G401.6 (cell line): ENCODE measurements around the gene VWA8.
"Not testable (repeated sequence)": the region's sequence is repeated elsewhere in the genome, so short reads cannot be mapped to it uniquely, and the experiment has no call there.

ENCODE experiments used
- FAIRE-seq: peaks from 2 replicates; lab custom pipeline; 2012; peaks lifted over from hg19 to GRCh38; lab: Jason Lieb, UNC

The VWA8 gene

DNA sequence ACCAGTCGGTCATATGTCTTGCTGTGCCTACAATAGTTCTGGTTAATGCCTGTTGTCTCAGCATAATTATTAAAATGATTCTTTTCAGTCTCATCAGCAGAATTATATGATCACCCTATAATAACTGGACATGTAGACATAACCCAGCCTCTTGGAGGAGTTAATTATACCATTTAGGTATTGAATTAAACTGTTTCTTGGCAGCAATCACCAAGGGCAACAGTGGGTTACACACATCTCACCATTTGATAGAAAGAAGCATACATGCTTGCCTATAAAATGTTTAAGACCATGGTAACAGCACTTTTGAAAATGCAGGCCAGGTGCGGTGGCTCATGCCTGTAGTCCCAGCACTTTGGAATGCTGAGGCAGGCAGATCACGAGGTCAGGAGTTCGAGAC is 318.9 kb downstream of the VWA8 start:
- no peak for FAIRE-seq

DNA sequence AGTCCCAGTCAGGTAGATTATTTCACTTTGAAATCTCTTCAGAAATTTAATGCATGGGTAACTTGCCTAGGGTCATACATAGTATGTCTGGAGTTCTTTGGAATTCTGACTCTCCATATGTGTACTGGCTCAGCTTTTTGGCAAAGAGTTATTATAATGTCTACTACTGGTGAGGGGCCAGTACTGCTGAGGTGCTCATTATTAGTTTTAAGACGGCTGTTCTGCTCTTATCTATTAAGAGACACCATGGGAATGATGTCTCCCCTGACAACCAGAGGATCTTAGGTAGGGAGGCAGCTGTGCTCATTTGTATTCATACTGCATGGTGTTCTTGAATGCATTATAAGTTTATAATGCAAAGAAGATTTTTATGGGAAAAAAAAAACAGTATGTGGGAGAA is 319.5 kb downstream of the VWA8 start:
- no peak for FAIRE-seq

DNA sequence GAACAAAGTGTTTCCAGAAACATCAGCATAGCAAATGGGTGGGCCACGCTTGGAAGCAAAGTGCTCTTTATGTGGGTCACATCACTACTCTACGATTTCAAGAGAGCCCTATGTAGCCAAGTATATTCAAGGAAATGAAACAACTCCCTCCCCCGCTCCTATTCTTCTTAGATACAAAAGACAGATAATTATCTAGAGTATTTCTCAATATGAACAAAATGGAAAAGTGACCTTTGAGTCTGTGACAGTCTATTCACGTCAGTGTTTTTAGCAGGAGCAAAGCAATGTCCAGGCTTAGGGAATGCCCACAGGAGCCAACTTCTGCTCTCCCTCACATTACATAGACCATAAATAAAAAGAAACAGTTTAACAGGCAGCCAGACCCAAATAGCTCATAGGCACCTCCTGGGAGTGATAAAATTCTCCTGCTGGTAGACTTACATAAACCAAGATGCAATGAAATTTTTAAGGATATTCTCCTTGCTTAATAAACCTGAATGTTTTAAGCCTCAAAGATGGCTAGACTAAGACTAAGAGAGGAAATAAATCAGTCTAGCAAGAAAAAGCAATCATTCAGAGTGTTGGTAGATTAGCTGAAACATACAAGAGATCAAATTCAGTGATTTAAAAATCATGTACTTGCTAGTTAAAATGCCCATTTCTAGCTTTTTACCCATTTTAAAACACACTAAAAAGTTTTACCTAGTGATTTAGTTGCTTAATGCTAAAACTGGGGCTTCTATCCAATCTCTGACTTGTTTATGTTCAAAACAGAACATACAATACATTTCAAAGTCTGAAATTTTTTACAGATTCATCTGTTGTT is 320.7 kb downstream of the VWA8 start:
- no peak for FAIRE-seq

DNA sequence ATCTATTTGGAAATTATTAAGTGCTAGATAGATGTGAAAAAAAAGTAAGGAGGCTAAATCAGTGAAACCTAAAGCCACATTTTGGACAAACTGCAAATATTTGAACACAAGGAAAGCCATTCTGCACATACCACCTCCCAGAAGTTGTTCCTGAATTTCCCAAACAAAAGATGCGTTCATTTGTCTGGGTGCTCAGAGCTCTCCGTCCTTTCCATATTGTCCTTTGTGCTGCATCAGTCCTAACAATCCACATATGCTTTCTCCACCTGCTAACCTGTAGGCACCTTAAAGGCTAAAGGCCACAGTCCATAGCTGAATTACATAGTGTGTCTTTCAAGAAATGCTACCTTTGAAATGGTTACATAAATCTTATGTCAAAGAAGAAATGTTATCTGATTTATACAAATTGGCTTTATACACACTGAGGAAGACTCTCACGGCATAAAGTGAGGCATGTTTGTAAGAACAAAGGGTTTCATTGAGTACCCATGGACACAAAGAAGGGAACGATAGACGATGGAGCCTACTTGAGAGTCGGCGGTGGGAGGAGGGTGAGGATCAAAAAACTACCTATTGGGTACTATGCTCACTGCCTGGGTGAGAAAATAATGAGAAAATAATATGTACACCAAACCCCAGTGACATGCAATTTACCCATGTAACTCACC is 321.5 kb downstream of the VWA8 start:
- FAIRE-seq = no peak

DNA sequence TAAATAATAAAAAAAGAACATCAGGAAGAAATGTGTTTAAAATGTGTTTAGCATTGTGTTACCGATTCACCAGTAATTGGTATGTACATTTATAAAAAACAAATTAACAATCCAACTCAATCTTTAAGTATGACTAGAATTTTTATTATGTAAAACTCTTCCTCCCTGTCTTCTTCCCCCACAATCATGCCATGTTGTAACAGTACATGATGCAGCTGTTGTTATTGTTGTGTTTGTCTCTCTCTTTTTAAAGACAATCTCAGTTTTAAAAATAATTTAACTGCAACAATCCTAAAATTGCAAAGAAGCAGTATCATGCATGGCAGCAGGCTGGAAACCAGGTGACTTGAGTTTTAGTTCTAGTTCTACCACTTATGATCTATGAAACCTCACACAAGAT is 323.3 kb downstream of the VWA8 start:
- no peak for FAIRE-seq

DNA sequence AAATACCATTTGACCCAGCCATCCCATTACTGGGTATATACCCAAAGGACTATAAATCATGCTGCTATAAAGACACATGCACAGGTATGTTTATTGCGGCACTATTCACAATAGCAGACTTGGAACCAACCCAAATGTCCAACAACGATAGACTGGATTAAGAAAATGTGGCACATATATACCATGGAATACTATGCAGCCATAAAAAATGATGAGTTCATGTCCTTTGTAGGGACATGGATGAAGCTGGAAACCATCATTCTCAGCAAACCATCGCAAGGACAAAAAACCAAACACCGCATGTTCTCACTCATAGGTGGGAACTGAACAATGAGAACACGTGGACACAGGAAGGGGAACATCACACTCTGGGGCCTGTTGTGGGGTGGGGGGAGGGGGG is 323.9 kb downstream of the VWA8 start:
- FAIRE-seq = not testable (repeated sequence)

DNA sequence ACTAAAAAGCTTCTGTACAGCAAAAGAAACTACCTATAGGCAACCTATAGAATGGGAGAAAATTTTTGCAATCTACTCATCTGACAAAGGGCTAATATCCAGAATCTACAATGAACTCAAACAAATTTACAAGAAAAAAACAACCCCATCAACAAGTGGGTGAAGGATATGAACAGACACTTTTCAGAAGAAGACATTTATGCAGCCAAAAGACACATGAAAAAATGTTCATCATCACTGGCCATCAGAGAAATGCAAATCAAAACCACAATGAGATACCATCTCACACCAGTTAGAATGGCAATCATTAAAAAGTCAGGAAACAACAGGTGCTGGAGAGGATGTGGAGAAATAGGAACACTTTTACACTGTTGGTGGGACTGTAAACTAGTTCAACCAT is 324.3 kb downstream of the VWA8 start:
- not testable (repeated sequence) for FAIRE-seq

DNA sequence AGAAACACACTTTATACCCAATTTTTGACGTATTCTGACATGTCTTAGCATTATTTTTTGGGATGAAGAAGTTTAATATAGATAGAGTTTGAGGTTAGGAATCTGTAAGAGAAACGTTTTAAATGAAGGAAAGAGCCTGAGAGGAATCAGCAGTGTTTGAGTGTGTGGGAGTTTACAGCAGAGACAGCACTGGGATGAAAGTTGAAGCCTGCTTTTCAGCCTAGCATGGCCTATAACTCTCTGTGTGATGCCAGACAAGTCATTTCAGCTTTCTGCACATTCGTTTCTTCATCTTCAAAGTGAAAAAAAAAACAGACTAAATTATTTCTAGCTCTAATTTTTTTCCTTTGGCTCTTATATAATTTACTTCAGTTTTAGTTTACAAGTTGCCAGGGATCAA is 326.5 kb downstream of the VWA8 start:
- FAIRE-seq = no peak

DNA sequence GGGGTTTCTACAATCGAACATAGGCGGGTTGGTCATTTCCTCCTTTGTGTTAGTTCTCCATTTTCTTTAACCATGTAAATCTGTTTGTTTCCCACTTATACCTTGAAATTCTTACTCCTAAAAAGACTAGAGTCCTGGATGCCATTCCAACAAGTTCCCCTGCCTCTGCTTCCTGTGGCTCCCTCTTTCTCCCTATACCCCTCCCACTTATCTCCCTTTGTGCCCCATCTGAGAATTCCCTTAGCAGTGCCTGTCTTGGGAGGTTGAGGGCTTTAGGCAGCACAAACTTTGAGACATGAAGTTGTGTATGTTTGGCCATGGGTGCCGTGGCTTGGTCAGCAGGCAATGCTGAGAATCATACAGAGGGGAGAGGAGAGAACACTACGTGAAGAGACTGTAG is 327.1 kb downstream of the VWA8 start:
- FAIRE-seq = no peak

DNA sequence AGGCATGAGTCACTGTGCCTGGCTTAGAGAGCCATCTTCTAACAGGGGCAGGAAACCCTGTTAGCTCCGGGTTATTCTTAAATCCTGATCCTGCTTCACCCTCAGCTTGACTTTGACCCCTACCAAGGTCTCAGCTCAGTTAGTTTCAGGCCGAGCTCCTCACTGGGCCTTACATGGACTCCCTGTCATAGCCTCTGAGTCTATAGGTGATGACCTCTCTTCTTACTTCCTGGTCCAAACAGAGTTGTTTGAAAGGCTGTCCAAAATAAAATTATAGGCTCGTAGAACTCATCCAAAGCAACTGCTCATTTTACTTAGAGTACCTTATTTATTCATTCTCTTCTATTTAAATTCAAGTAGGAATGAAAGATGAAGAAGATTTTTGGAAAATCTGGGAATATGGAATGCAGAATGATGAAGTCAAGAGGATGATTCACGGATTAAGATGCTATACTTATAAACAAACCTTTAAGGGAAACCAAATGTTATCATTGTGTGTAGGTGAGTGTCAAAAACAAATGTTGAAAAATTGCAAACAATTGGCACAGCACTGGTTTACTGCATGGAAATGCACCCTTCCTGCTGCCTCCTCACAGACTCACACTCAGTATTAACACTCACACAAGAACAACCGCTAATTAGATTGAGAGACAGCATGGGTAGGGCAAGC is 329.5 kb downstream of the VWA8 start:
- no peak for FAIRE-seq

DNA sequence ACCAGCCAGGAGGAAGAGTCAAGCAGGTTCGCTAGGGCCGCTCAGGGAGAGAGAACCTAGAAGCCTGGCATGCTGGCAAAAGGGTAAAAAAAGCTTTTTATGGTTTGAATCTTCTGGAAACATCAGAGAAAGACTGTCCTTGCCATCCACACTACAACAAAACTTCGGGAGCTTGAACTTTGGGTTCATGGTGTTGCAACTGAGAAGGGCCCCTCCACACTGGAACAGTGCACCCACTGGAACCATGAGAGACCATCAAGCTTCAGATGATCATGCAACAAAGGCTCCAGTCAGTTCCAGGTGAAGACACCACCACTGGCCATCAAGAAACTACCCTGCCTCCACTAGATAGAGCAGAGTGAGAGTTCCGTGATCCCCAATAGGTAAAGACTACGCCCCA is 333.5 kb downstream of the VWA8 start:
- FAIRE-seq = no peak

DNA sequence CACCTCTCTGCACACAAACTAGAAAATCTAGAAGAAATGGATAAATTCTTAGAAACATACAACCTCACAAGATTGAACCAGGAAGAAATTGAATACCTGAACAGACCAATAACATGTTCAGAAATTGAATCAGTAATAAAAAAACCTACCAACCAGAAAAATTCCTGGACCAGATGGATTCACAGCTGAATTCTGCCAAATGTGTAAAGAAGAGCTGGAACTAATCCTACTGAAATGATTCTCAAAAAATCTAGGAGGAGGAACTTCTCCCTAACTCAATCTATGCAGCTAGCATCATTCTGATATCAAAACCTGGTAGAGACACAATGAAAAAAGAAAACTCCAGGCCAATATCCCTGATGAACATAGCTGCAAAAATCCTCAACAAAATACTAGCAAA is 336.9 kb downstream of the VWA8 start:
- no peak for FAIRE-seq

DNA sequence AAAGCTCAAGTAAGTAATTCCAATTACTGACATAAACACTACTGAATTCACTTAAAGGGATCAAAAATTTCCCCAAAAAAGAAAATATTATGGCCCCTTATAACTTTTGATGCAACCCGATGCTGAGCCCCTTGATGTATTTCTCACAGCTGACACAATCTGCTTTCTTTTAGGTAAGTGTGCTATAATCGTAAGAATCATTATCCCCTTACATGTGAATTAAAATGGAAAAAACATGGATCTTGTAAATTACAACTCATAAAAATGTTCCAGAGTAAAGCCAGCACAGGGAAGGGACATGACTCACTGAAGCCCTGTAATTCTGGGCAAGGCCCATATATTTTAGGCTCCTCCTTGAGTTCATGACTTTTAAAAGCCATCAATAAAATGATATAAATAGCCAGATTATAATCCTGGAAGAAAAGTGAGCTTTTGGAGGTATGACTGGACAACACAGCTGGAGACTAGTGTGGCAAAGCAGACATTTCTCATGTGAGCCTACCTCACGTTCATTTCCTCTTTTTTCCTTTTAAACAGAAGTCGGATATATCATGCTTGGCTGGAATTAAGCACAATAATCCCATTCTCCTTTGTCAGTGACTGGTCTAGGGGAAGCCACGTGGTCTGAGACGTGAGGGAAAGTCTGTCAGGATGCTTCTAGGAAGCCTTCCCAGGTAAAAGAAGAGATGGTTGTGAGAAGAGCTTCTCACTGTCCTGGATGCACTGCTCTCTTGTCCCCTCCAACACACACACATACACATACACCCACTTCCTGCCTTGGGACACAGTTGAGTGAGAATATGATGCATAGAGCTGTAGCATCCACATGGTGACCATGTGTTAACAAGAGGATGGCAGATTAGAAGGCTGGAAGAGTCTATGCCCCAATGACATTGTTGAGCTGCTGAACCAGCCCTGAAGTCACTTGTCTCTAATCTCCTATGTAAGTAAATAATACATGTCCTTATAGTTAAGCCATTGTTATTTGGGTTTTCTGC is 338.2 kb downstream of the VWA8 start:
- FAIRE-seq = no peak

DNA sequence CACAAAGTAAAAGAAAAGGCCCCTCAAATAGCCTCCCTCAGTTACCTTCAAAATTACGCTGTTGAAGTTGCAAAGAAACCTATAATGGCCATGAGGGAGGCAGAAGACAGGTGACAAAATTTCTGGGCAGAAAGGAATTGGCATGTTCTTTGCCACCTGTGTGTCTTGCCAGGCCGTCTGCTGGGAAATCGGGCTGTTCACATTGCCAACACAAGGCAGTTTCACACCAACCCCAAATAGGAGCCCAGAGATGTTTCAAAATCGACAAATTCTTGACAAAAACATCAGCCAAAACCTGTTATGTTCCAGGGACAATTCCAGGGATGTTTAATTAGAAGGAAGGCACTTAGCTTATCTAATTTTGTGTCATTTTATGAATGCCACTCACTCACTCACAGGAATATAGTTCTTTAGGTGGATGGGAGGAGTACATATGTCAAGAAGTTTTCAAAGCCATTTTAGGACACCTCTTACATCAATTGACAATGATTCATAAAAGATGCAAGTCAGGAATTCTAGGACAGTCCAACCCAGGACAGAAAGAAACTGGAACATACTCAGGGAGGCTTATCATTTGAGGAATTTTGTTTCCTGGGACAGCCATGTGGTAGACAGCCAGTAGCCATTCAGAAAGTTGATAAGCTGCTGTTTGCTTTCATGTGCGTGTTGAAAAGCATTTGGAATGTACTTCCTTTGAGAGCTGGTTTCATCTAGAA is 339.0 kb downstream of the VWA8 start:
- FAIRE-seq = no peak

DNA sequence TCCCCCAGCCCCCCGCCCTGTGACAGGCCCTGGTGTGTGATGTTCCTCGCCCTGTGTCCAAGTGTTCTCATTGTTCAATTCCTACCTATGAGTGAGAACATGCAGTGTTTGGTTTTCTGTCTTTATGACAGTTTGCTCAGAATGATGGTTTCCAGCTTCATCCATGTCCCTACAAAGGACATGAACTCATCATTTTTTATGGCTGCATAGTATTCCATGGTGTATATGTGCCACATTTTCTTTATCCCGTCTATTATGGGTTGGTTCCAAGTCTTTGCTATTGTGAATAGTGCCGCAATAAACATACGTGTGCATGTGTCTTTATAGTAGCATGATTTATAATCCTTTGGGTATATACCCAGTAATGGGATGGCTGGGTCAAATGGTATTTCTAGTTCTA is 343.3 kb downstream of the VWA8 start:
- FAIRE-seq = not testable (repeated sequence)

DNA sequence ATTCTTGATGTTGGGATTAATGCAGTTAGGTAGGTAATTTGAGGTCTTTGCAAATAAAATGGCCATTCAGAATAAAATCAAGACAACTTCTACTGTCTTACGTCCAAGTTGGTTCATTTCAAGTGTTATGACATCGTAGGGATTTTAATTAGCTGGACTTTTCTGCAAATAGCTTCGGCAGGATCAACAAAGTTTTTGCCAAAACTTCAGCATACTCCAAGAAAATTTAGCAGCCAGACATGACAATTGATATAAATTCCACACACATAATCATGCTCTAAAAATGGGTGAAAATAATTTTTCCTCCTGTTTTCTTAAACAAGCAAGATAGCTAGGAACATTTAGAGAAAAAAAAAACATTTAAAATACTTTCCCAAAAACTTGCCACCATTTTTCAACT is 344.8 kb downstream of the VWA8 start:
- no peak for FAIRE-seq

DNA sequence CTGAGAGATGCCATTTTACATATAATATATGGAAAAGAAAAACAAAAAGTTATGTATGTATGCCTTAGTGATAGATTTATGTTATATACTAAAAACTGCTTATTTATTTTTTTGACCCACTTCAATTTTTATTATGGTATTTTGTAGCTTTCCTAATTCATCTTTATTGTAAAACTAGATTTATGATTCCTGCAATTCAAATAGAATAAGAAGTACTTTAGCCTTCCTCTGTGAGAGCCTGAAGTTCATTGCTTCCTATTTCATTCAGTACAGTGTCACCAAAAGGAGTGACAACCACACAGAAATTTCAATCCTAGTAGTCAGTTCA is 345.4 kb downstream of the VWA8 start:
- no peak for FAIRE-seq

DNA sequence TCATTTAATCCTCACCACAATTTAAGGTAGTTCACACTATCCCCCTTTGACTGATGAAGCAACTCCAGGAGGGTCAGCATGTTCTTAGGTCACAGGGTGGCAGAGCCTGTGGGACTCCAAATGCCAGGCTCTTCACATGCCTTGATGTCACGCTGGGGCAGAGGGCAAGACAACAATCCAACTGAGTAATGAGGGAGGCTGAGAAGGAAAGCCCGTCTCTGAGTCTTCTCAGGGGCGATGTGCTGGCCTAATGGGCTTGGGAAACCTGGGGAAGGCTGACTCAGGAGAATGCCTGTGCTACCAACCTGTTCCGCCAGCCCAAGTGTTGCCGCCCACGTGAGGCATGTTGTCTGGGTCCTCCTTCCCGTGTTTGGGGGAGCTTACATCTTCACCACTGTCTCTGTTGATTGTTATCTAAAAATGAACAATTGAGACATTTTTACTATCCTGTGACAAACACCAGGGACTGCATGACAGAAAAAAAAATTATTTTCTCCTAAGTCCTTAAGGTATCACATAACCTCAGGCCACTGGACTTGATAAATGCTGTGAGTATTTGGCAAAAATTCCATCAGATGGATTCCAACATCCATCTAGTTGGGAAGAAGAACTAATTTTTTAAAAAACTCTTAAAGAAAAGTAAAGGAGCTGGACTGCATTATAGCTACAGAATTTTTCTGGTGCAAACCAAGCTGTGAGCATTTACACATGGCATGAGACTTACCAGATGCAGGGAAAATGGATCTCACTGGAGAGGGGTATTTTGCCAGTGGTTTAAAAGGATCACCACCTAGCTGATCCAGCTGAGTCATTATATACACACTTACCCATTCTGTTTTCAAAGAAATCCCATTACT is 346.0 kb downstream of the VWA8 start:
- no peak for FAIRE-seq

DNA sequence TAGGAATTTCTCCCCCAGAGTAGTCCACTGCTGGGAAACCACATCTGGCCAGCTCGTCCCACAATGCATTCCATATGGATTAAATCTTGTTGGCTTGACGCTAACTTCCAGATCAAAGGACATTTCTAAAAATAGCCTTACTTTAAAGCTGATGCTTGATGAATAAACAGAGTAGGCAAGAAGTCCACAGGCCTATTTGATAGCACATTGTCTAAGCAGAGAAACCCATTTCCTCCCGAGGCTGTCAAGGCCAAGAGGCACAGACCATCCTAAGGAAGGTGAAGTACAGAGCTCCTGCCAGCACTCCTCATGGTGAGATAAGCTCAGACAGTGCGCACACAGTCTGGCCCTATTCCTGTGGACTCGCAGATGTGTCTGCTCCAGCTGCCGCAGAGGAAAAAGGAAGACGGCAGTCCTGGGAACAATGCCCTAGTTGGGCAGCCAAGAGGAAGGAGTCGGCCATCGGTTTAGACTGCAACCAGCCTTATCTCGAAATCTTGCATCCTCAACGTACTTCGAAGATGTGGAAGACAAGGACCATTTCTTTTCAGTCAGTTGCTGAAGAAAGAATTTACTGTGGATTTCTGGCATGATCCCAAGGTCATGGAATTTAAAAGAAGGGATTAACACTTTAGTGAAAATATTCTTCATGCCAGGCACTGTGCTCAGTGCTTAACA is 346.8 kb downstream of the VWA8 start:
- no peak for FAIRE-seq

DNA sequence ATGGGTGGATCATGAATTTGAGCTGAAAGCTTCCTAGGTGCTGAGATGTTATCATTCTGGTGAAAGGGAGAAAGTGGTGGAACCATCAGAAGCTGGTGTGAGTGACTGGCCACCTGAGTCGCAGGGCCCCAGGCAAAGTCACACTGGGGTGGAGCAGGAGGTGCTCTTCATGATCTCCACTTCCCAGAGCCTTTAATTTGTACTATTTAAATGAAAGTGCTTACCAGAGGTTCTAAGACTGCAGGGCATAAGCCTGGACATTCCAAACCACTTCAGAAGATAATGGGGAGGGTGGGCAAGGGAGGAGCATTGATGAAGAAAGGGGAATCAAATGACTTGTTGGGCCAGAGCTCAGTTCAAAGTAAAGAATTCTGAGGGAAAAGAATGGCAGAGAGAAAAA is 347.4 kb downstream of the VWA8 start:
- no peak for FAIRE-seq
